Osteoblast (primary cell): ENCODE data around the gene ABCA12. TPM values are rescaled to one million over a fixed set of nuclear protein-coding genes. Genes with fewer than 3 reads are reported as not detected.

Experiments
- DNase-seq: peaks from one replicate; pipeline ENCODE4 v3.0.0; 2011; ENCODE audit warnings: low spot score, mixed read lengths; ENCODE audit not compliant: insufficient read length; ENCODE audit errors: missing footprints
- H2AFZ ChIP-seq: 2 replicates; pipeline ENCODE4 v1.6.0; 2011; ENCODE audit warnings: mild to moderate bottlenecking, low read length
- H3K27ac ChIP-seq: 2 replicates; pipeline ENCODE4 v1.5.1; 2011; ENCODE audit warnings: mild to moderate bottlenecking, low read depth, low read length, moderate library complexity
- H3K27me3 ChIP-seq: 2 replicates; pipeline ENCODE4 v1.6.0; 2012; ENCODE audit warnings: mild to moderate bottlenecking, control low read depth, inconsistent platforms, low read length, moderate library complexity; ENCODE audit not compliant: insufficient read depth
- H3K36me3 ChIP-seq: 2 replicates; pipeline ENCODE4 v1.5.1; 2011; ENCODE audit warnings: mild to moderate bottlenecking, low read length, control low read depth, moderate library complexity; ENCODE audit not compliant: insufficient read depth
- H3K4me1 ChIP-seq: 2 replicates; pipeline ENCODE4 v1.5.1; 2011; ENCODE audit warnings: mild to moderate bottlenecking, low read length, control low read depth, moderate library complexity; ENCODE audit not compliant: insufficient read depth
- H3K4me2 ChIP-seq: 2 replicates; pipeline ENCODE4 v1.6.0; 2011; ENCODE audit warnings: mild to moderate bottlenecking, low read length; ENCODE audit not compliant: insufficient read depth
- H3K4me3 ChIP-seq: fragments of 200-600 bp; sonication (generic); 3 replicates; pipeline ENCODE4 v1.5.1; 2012; ENCODE audit warnings: mild to moderate bottlenecking, low read length, inconsistent platforms; ENCODE audit not compliant: insufficient read depth
- H3K79me2 ChIP-seq: 2 replicates; pipeline ENCODE4 v1.6.0; 2012; ENCODE audit warnings: mild to moderate bottlenecking, low read length, control low read depth, inconsistent platforms; ENCODE audit not compliant: insufficient read depth
- H3K9me3 ChIP-seq: 2 replicates; pipeline ENCODE4 v1.5.1; 2011; ENCODE audit warnings: low read depth, low read length, control low read depth
- H4K20me1 ChIP-seq: 2 replicates; pipeline ENCODE4 v1.6.0; 2012; ENCODE audit warnings: mild to moderate bottlenecking, low read length, control low read depth; ENCODE audit not compliant: insufficient read depth
- total RNA-seq: library from RNA; depleted of rRNA; stranded (reverse); fragments of >200 nt; gene quantifications from 2 replicates; pipeline ENCODE4 v1.2.3, GENCODE V29; 2012
- TF ChIP-seq, protein P1 (sequence below): IDR thresholded peaks from 2 replicates; pipeline ENCODE4 v1.5.1; 2011; ENCODE audit warnings: mild to moderate bottlenecking, low read depth, low read length, moderate library complexity; ENCODE audit errors: extremely low read depth

Gene ABCA12
- total RNA-seq, 1 donor = under 0.01 TPM

DNA sequence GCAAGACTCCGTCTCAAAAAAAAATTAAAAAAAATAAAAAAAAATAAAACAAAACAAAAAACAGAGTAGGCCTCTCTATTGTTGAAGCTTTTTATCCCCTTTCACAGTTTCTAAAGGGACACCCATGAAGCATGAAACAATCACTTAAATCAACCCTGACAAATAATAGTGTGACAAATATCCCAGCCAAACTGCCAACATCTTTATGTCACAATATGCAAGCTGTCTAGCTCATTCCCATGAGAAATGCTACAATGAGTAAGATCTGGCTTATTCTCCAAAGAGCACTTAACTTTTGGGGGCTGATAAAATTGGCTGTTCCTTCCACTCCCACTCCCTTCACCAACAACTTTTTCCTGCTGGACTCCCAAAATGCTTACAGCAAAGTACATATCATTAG, 21.7 kb upstream of the ABCA12 start:
- Histone ChIP-seq H3K36me3 (no peaks in the 10 kb centered on the region), H3K4me1 (no peaks in the 10 kb centered on the region), H3K27me3 (no peaks in the 10 kb centered on the region), H3K4me2 (no peak overlapping the region), H3K79me2 (no peaks in the 10 kb centered on the region), H2AFZ (no peak overlapping the region), H3K9me3 (no peaks in the 10 kb centered on the region), H3K27ac (no peak overlapping the region), H4K20me1 (no peaks in the 10 kb centered on the region), H3K4me3 (no peak overlapping the region)
- TF ChIP-seq, protein P1, sequence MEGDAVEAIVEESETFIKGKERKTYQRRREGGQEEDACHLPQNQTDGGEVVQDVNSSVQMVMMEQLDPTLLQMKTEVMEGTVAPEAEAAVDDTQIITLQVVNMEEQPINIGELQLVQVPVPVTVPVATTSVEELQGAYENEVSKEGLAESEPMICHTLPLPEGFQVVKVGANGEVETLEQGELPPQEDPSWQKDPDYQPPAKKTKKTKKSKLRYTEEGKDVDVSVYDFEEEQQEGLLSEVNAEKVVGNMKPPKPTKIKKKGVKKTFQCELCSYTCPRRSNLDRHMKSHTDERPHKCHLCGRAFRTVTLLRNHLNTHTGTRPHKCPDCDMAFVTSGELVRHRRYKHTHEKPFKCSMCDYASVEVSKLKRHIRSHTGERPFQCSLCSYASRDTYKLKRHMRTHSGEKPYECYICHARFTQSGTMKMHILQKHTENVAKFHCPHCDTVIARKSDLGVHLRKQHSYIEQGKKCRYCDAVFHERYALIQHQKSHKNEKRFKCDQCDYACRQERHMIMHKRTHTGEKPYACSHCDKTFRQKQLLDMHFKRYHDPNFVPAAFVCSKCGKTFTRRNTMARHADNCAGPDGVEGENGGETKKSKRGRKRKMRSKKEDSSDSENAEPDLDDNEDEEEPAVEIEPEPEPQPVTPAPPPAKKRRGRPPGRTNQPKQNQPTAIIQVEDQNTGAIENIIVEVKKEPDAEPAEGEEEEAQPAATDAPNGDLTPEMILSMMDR = no peak
- no peak for DNase-seq

DNA sequence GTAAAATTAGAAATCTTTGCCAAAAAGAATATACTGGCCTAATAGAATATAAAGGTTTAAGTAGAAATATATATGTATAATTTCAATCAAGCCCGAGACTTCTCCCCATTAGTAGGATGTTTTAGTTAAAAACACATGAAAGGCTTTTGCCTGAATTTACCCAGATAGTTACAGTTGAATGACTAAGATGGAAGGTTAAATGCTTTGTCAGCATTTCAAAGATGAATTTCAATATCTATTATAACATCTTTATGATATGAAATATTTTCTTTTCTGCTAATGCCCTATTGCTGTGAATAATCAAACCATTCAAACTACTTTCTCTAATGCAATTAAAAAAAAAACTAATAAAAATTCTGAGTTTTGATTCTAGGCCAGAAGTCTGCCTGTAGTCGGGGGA, 18.0 kb upstream of the ABCA12 start:
- no peak overlapping the region for H3K4me3 ChIP-seq
- H2AFZ ChIP-seq = no peak overlapping the region
- no peaks in the 10 kb centered on the region for H3K27me3 ChIP-seq
- H3K36me3 ChIP-seq = no peaks in the 10 kb centered on the region
- no peaks in the 10 kb centered on the region for H3K9me3 ChIP-seq
- TF ChIP-seq, protein P1 = no peak
- H3K79me2 ChIP-seq = no peaks in the 10 kb centered on the region
- no peak for DNase-seq
- no peaks in the 10 kb centered on the region for H3K4me1 ChIP-seq
- no peaks in the 10 kb centered on the region for H4K20me1 ChIP-seq
- H3K4me2 ChIP-seq = no peak overlapping the region
- H3K27ac ChIP-seq = no peak overlapping the region

DNA sequence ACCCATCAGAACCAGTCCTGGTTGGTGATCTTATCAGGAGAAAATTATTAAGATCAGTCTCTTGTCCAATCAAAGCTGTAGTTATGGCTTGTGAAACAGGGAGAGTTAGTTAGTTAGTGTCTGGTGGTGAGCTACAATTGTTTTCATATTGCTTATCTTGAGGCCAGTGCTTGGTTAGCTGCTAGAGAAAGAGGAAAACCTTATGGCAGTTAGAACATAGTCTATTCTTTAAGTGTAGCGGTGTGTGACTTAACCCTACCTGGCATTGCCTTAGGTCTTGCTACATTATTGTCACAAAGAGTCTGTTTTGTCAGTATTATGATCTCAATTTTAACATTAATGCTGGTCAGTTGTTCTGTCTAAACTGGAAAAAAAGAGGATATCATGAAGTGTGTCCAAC, 11.5 kb upstream of the ABCA12 start:
- H3K27me3 ChIP-seq = no peaks in the 10 kb centered on the region
- no peak overlapping the region for H3K4me3 ChIP-seq
- no peaks in the 10 kb centered on the region for H3K4me1 ChIP-seq
- no peak overlapping the region for H3K4me2 ChIP-seq
- TF ChIP-seq, protein P1 = no peak
- H3K27ac ChIP-seq = no peak overlapping the region
- H3K36me3 ChIP-seq = no peaks in the 10 kb centered on the region
- H2AFZ ChIP-seq = no peak overlapping the region
- no peaks in the 10 kb centered on the region for H3K9me3 ChIP-seq
- H4K20me1 ChIP-seq = no peaks in the 10 kb centered on the region
- no peak for DNase-seq
- no peaks in the 10 kb centered on the region for H3K79me2 ChIP-seq

DNA sequence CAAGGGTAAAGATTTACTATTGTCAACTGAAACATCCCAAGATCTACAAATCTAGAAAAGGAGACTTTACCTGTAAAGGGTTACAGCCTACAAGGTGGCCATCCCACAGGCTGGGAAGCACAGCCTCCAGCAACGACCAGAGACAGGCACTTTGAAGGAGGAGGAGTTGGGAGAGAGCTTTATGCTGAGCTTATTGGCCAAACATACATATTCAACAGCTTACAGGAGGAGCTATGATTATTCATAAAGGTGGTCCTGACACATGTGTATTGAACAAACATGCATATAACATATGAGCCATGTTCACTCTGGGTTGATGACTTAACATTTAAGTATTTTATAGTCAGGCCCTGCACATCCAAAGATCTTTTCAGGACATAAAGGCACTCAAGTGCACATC, 11.1 kb upstream of the ABCA12 start:
- Histone ChIP-seq H3K27me3 (no peaks in the 10 kb centered on the region), H4K20me1 (no peaks in the 10 kb centered on the region), H3K79me2 (no peaks in the 10 kb centered on the region), H3K4me2 (no peak overlapping the region), H3K27ac (no peak overlapping the region), H3K9me3 (no peaks in the 10 kb centered on the region), H3K4me3 (no peak overlapping the region), H2AFZ (no peak overlapping the region), H3K4me1 (no peaks in the 10 kb centered on the region), H3K36me3 (no peaks in the 10 kb centered on the region)
- DNase-seq = no peak
- TF ChIP-seq, protein P1 = no peak
